MM.1S (cell line): Measurements from ENCODE around the gene LIF.

ENCODE experiments used
- DNase-seq: peaks from one replicate; pipeline ENCODE4 v3.0.0-alpha.2; 2015
- H2AFZ ChIP-seq: fragments of 300-600 bp; sonication (generic); 2 replicates; pipeline ENCODE4 v1.6.0; 2016; ENCODE audit warnings: antibody characterized with exemption, low read length
- H3F3A ChIP-seq: fragments of 300-600 bp; sonication (generic); 2 replicates; pipeline ENCODE4 v1.6.1; 2016; ENCODE audit warnings: mild to moderate bottlenecking, antibody characterized with exemption, low read length, moderate library complexity, mixed read lengths; ENCODE audit not compliant: insufficient read depth
- H3K27ac ChIP-seq: fragments of 300-600 bp; sonication (generic); 2 replicates; pipeline ENCODE4 v1.5.1; 2016; ENCODE audit warnings: mild to moderate bottlenecking, low read length
- H3K27me3 ChIP-seq: fragments of 300-600 bp; sonication (generic); replicated peaks from 2 replicates; pipeline ENCODE4 v1.6.0; 2016; ENCODE audit warnings: low read length; ENCODE audit not compliant: insufficient read depth
- H3K36me3 ChIP-seq: fragments of 300-600 bp; sonication (generic); replicated peaks from 2 replicates; pipeline ENCODE4 v1.6.1; 2016; ENCODE audit warnings: mild to moderate bottlenecking, low read length, mixed read lengths; ENCODE audit not compliant: insufficient read depth
- H3K4me1 ChIP-seq: fragments of 300-600 bp; sonication (generic); 2 replicates; pipeline ENCODE4 v1.6.1; 2016; ENCODE audit warnings: low read length, mixed read lengths
- H3K4me2 ChIP-seq: fragments of 300-600 bp; sonication (generic); 2 replicates; pipeline ENCODE4 v1.6.0; 2016; ENCODE audit warnings: low read depth, low read length
- H3K4me3 ChIP-seq: fragments of 300-600 bp; sonication (generic); 2 replicates; pipeline ENCODE4 v1.5.1; 2016; ENCODE audit warnings: low read length, mixed read lengths
- H3K79me2 ChIP-seq: fragments of 300-600 bp; sonication (generic); 2 replicates; pipeline ENCODE4 v1.6.1; 2016; ENCODE audit warnings: mixed run types, low read length, mixed read lengths
- H3K9ac ChIP-seq: fragments of 300-600 bp; sonication (generic); 2 replicates; pipeline ENCODE4 v1.6.1; 2016; ENCODE audit warnings: low read length, mixed read lengths
- H3K9me2 ChIP-seq: fragments of 300-600 bp; sonication (generic); replicated peaks from 2 replicates; pipeline ENCODE4 v1.6.1; 2016; ENCODE audit warnings: mild to moderate bottlenecking, low read length, mixed read lengths; ENCODE audit not compliant: insufficient read depth
- H3K9me3 ChIP-seq: fragments of 300-600 bp; sonication (generic); replicated peaks from 2 replicates; pipeline ENCODE4 v1.6.1; 2016; ENCODE audit warnings: mild to moderate bottlenecking, low read length, mixed read lengths; ENCODE audit not compliant: insufficient read depth
- H4K20me1 ChIP-seq: fragments of 300-600 bp; sonication (generic); 2 replicates; pipeline ENCODE4 v1.6.1; 2016; ENCODE audit warnings: mild to moderate bottlenecking, low read length, moderate library complexity, mixed read lengths; ENCODE audit not compliant: insufficient read depth
- CTCF ChIP-seq: fragments of 300-600 bp; sonication (generic); IDR thresholded peaks from 2 replicates; pipeline ENCODE4 v1.5.1; 2016; ENCODE audit warnings: antibody characterized with exemption, low read length, mixed read lengths
- EZH2 ChIP-seq: fragments of 300-600 bp; sonication (generic); optimal IDR thresholded peaks from 2 replicates; pipeline ENCODE3; 2017; ENCODE audit warnings: low read depth, mild to moderate bottlenecking, antibody characterized with exemption, low read length, mixed read lengths
- EZH2phosphoT487 ChIP-seq: fragments of 300-600 bp; sonication (generic); IDR thresholded peaks from 2 replicates; pipeline ENCODE4 v1.6.1; 2018; ENCODE audit warnings: antibody characterized with exemption, low read length

LIF gene

GRCh38 chr22:30294830-30295229, 48.3 kb upstream of the LIF start:
- H3K27me3 ChIP-seq: no peaks in the 10 kb centered on the region
- peaks cover 8% of the 10 kb centered on the region for H3F3A ChIP-seq
- H2AFZ ChIP-seq: no peak overlapping the region
- no peaks in the 10 kb centered on the region for H3K79me2 ChIP-seq
- DNase-seq: no peak
- no peak overlapping the region for H3K4me3 ChIP-seq
- no peaks in the 10 kb centered on the region for H3K9me2 ChIP-seq
- no peak overlapping the region for H3K4me2 ChIP-seq
- no peaks in the 10 kb centered on the region for H4K20me1 ChIP-seq
- H3K4me1 ChIP-seq: peaks cover 8% of the 10 kb centered on the region; the same call in 1 of the 2 replicates
- no peak overlapping the region for H3K9ac ChIP-seq
- H3K36me3 ChIP-seq: no peaks in the 10 kb centered on the region
- no peak overlapping the region for H3K27ac ChIP-seq
- no peak for TF ChIP-seq EZH2
- TF ChIP-seq EZH2phosphoT487: no peak
- no peak for TF ChIP-seq CTCF
- H3K9me3 ChIP-seq: no peaks in the 10 kb centered on the region

- no peak overlapping the region for H3K9ac ChIP-seq
- DNase-seq: no peak
These were observed 47.5 kb upstream of the LIF start for GRCh38 chr22:30294066-30294465.

GRCh38 chr22:30293026-30293425, 46.5 kb upstream of the LIF start:
- H3K79me2 ChIP-seq: no peaks in the 10 kb centered on the region
- H4K20me1 ChIP-seq: no peaks in the 10 kb centered on the region
- peaks cover 20% of the 10 kb centered on the region for H3F3A ChIP-seq
- peaks cover 17% of the 10 kb centered on the region; the same call in 1 of the 2 replicates for H3K4me1 ChIP-seq
- H3K4me2 ChIP-seq: no peak overlapping the region
- H3K27me3 ChIP-seq: no peaks in the 10 kb centered on the region
- no peaks in the 10 kb centered on the region for H3K9me3 ChIP-seq
- TF ChIP-seq EZH2: no peak
- TF ChIP-seq CTCF: no peak
- no peak for TF ChIP-seq EZH2phosphoT487
- no peak for DNase-seq
- no peak overlapping the region for H2AFZ ChIP-seq
- no peaks in the 10 kb centered on the region for H3K9me2 ChIP-seq
- H3K36me3 ChIP-seq: no peaks in the 10 kb centered on the region
- no peak overlapping the region for H3K4me3 ChIP-seq
- no peak overlapping the region for H3K27ac ChIP-seq
- no peak overlapping the region for H3K9ac ChIP-seq

More at GRCh38 chr22:30294066-30294465, 47.5 kb upstream of the LIF start:
- peaks cover 12% of the 10 kb centered on the region for H3F3A ChIP-seq
- no peak for TF ChIP-seq EZH2phosphoT487
- no peak for TF ChIP-seq CTCF
- TF ChIP-seq EZH2: no peak
- H3K27me3 ChIP-seq: no peaks in the 10 kb centered on the region
- H4K20me1 ChIP-seq: no peaks in the 10 kb centered on the region
- no peaks in the 10 kb centered on the region for H3K9me3 ChIP-seq
- H3K79me2 ChIP-seq: no peaks in the 10 kb centered on the region
- no peak overlapping the region for H3K4me3 ChIP-seq
- H3K36me3 ChIP-seq: no peaks in the 10 kb centered on the region
- H3K9me2 ChIP-seq: no peaks in the 10 kb centered on the region
- H3K27ac ChIP-seq: no peak overlapping the region
- H3K4me2 ChIP-seq: no peak overlapping the region
- H3K4me1 ChIP-seq: peaks cover 9% of the 10 kb centered on the region; the same call in 1 of the 2 replicates
- H2AFZ ChIP-seq: no peak overlapping the region
